GM18519 (cell line): ENCODE measurements around the gene MYH11.
"Not testable (repeated sequence)": the region's sequence is repeated elsewhere in the genome, so short reads cannot be mapped to it uniquely, and the experiment has no call there.

ENCODE experiments used
- ATAC-seq: cut with Tn5 transposase; IDR thresholded peaks from one replicate; pipeline ENCODE4 v1.9.1; 2021; ENCODE audit warnings: mild to moderate bottlenecking, moderate library complexity; ENCODE audit not compliant: unreplicated experiment, low FRiP score

MYH11 gene

DNA sequence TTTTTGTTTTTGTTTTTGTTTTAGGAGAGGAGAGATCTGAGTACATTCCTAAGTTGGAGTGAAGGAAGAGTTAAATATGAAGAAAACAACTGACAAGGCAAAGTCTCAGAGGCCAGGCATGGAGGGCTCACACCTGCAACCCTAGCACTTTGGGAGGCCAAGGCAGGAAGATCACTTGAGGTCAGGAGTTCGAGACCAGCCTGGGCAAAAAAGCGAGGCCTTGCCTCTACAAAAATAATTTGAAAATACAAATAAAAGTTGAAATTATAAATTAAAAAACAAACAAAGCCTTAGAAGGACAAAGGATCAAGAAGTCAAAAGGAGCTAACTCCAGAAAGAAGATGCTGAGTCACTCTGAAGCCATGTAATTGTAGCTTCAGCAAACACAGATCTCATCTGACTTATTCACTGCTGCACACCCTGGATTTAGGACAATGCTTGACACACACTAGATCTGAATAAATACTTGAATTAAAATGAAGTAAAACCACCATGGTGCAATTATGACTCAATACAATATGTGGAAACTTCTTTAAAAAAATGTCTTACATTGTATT, 22.5 kb upstream of the MYH11 start:
- no peak for ATAC-seq

DNA sequence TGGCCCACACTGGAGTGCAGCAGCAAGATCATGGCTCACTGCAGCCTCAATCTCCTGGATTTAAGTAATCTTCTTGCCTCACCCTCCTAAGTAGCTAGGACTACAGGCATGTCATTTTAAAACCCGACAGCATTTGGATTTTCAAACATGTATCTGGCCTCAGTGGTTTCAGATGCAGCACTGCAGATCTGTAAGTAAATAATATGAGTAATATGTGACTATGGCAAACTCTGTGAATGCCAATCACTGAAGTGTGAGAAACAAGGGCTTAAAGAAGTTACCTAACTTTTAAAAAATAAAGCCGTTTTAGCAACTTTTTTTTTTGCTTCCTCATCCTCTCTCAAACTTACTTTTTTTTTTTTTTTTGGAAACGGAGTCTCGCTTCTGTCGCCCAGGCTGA, 19.7 kb upstream of the MYH11 start:
- ATAC-seq: no peak

DNA sequence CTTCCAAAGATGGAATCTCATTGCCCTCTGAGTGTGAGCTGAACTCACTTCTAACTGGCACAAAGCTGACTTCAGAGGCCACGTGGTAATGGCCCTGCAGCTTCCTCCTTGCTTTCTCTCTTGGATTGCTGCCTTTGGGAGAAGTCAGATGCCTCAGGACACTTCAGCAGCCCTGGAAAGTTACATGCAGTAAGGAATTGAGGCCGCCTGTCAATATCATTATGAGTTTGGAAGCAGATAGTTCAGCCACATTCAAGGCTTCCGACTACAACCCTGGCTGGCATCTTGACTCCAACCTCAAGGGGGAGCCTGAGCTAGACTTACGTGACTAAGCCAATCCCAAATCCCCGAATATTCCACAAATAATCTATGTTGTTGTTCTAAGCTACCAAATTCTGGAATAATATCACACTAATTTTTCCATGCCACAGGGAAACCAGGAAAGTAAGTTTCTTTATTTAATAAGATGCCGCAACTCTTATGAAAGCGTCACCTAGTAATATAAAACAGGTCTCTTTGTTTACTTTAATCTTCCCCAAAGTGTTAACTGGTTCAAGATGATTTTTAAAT, 18.0 kb upstream of the MYH11 start:
- ATAC-seq: no peak

DNA sequence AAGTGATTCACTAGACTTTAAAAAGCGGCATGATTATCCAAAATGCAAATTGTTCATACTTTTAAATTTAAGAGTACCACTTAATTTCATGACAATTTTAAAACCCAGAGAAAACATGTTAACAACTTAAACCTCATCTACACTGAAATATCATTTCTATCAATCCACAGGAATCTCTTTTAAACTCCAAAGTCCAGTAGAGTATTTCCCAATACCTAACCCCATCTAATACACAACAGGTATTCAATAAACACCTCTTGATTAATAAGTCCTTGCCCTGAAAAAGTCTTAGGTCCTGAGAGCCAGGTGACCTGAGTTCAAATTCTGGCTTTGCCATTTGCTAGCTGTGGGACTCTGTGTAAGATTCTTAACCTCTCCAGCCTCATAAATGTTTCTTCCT, 16.9 kb upstream of the MYH11 start:
- ATAC-seq: no peak

DNA sequence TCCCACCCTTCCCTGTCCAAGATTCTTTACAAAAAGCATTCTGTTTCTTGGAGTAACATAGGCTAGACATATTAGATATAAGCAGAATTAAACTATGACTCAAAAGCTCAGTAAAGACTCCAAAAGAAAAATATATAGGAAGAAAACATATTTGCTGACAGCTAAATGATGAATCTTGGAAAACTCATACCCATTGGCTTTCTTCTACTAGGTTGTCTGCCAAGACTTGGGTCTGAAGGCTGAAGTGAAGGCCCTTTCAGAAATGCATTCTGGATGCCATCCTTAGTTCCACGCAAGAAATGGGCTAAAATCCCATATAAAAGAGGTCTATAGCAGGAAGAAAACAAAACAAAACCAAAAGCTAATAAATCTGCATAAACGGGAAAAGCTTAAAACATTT, 16.5 kb upstream of the MYH11 start:
- ATAC-seq: no peak

DNA sequence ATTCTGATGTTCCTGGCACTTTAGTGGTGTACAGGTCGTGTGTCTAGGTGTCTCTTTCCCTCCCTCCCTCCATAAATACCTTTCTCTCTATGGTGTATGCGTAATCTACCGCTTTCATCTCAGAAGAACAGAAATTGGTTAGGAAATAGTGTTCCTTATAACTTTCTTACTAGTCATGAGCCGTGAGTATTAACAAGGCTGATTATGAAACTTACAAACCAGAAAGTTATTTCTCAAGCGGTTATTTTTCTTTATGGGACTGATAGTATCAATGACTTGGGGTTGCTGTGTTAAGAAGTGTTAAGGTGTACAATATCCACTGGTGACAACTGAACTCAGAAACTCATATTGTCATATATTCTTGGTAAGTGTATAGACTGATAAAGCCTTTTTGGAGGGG, 13.2 kb upstream of the MYH11 start:
- no peak for ATAC-seq

DNA sequence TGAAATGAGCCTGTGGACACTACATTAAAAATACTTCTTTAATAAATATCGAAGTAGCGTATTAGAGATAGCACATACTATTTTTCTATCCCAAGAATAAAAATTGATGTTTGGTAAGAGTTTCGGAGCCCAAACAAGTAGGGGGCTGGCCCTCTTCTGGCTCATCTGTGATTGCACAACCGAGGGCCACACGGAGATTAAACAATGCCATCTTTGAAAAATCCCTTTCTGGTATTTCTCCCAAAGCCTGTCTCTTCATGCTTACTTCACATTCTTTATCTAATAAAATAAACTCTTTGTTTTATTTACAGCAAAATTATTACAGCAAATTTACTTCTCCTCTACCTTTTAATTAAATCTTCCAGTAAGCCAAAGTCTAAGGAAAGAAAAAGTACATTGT, 9.6 kb upstream of the MYH11 start:
- ATAC-seq: no peak

DNA sequence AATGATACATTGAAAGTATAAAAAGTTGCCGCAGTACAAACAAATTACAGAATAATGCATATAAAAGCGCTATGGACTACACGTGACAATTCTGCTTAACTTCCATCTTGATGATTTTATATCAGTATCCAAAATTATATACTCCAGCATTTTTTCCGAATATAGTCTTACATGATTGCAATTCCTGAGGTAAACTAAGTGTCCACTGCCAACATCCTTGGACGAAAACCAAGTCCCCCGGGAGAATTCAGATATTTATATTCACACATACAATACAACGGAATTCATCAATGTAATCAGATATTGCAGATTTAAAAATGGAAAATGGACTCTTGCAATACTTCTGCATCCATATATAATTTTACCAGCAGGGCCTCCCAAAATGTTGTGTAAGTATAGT, 8.9 kb upstream of the MYH11 start:
- no peak for ATAC-seq

DNA sequence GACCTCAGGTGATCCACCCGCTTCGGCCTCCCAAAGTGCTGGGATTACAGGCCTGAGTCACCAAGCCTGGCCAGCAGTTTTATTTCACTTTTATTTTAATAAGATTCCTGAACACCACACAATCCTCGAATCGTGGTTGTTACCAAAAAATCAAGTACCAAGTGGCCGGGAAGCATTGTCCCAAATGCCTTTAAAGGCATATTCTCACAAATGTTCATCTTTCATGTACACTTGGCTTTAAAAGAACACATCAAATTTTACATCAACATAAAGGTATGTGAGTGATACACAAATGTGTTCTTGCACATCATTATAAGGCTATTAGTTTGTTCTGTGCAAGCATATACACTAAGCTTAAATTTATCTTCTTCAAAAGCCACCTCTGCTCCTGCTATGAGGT, 8.1 kb upstream of the MYH11 start:
- no peak for ATAC-seq

DNA sequence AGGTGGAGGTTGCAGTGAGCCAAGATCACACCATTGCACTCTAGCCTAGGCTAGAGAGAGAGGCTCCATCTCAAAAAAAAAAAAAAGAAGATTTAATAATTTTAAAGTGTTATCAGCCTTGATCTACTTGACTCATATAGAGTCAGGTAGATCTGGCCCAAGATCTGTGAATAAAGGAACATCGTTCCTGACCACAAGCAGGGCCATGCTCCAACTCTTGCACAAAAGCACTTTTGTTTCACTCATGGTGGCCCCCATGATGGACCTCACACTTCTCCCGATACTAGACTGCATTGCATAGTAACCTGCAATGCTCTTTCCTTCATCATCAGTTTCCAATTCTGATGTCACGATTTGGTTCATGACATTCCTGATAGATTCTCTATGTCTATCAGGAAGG, 5.2 kb upstream of the MYH11 start:
- ATAC-seq: no peak

DNA sequence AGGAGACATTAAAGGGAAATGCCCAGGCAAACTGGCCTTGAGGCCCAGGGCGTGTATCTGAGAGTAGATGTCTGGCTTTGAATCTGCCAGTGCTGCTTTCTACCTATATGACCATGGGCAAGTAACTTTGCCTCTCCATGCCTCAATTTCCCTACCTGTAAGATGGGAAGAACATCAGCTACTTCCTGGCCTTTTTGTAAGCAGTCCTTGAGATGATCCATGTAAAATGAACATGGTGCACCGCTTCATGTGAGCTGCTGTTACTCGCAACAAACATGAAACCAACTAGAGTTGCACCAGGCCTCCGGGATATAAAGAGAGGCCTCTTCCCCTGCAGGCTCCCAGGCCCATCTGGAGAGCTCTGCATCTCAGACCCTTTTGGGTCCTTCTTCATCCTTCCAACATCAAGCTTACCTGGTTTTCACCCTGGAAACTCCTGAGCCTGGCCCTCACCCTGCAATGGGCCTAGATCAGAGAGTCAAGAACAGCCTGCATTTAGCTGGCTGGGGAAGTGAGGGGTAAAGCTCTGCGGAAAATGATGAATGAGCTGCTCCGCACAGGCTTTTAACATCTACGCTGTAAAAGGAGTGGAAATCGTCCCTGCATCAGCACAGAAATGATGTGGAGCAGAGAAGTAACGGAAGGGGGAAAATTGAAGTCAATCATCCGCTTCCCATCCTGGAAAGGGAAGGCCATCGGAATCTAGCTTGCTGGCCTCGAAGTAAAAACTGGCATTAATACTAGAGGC, 2.3 kb upstream of the MYH11 start:
- no peak for ATAC-seq

DNA sequence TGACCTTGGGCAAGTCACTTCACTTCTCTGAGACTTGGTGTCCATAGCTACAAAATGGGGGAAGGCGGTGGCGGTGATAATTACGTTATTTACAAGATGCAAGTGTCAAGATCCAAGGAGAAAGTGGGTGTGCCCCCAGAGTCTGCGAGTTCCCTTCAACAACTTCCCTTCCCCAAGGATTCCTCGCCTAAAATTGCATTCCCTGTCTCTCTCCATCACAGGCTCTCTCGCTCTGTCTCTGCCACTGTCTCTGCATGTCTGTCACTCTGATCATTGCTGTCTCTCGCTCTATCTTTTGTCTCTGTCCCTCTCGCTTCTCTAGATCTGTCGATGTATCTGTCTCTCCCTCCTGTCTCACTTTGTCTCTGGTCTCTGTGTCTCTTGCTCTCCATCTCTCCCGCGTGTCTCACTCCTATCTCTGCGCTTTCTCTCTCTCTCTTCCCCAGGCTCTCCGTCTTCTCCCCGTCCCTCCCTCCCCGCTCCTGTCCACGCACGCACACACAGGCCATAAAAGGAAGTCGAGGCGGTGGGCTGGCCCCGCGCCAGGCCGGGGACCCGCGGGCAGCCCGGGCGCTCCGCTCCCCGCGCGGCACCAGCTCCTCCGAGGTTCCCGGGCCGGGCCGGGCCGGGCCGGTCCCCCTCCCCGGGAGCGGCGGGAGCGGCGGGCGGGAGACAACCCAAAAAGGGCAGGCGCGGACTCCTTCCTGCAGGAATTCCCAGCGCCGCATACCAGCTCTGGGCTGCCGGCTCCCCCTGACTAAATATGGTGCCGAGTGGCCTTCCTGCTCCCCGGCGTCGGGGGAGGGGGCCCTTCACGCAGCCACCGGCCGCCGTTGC, 1.1 kb upstream of the MYH11 start:
- no peak for ATAC-seq

DNA sequence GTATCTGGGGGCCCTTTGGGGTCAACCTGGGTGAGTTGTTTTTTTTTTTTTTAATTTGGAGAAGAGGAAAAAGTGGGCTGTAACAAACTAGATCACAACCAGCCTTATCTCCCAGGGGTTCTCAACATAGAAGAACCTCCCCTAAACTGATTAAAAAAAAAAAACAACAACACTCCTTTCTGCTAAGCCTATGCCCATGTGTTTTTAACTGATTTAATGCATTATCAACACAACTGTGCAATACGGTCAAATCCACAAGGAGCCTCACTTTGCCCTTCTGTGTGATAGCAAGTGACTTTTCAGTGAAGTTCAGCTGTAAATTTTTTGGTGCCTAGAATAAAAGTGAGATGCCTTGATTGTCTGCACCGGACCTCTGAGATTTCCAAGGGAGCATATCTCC, 646 bp downstream of the MYH11 start:
- no peak for ATAC-seq

DNA sequence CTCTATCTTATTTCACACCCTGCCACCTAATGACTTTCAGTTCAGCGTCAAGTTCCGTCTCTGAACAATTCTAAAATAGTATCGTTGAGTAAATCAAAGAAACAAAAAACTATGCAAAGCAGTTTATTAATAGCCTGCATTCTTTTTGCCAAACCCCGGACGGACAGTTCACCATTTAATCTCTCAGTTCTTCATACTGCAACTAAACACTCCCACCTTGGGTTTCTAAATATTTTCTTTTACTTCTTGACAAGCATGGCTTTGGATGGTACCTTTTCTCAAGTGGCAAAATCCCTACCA, 1.2 kb downstream of the MYH11 start:
- ATAC-seq: peak; percentile 59

DNA sequence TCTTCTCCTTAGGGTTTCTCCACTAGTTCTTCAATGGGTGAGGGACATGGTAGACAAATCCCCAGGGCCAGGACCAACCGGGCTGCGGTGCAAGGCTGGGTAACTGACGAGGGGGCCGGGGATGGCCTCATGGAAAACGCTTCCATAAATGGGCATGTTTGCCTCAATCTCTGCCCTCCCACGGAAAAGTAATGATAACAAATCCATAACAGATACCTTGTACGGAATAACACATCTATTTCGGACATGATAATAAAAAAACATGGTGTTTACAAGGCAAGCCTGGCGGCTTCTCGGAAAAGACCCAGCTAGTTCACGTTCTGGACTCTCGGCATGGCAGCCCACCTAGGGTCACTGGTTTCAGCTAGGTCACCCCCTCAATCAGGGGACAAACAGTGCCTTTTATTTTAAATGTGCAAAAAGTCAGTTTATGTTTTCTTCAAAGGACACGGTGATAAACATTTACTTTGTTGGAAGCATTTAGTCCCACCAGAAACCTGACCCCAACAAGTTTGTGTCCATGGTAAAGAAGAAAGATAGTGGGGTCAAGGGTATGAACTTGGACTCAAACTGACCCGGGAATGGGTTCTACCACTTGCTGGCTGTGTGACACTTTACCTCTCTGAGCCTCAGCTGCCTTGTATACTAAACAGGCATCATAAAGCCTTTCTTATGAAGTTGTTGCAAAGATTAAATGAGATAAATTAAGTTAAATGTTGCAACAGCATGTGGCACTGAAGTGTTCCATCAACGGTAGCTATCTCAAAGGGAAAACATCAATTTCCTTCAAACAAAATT, 1.7 kb downstream of the MYH11 start:
- ATAC-seq: peak; percentile 18

DNA sequence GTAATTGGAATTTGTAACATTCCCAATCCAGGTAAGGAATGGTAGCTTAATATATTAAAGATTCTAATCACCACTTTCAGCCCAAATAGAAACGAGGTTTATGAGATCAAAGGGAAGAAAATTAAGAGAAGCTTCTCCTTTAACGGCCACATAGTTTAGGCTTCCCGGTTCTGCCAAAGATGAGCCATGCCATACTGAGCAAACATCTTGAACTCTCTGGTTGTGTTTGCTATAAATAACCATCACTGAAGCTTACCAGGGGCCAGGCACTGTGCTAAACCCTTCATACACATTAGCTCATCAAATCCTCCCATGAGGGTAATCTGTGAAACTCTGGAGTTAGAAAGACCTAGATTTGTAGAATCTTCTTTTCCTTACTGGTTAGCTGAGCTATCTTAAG, 2.8 kb downstream of the MYH11 start:
- no peak for ATAC-seq

DNA sequence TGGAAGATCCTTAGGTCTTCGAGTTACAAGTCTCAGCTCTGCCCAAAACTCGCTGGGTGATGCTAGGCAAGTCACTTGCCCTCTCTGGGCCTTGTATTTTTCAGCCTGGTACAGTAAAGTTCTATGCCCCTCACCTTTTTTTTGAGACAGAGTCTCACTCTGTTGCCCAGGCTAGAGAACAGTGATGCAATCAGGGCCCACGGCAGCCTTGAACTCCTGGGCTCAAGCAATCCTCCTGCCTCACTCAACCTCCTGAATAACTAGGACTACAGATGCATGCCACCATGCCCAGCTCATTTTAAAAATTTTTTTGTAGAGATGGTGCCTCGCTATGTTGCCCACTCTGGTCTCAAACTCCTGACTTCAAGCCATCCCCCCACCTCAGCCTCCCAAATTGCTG, 3.8 kb downstream of the MYH11 start:
- ATAC-seq: no peak

DNA sequence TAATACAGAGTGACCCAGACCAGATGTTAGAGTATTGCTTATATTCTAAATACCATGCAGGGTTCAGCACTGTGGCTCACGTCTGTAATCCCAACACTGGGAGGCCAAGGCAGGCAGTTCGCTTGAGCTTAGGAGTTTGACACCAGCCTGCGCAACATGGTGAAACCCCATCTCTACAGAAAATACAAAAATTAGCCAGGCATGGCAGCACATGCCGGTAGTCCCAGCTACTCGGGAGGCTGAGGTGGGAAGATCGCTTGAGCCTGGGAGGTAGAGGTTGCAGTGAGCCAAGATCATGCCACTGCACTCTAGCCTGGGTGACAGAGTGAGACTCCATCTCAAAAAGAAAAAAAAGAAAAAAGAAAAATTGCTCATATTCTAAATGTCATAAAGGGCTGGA, 6.3 kb downstream of the MYH11 start:
- ATAC-seq: not testable (repeated sequence)

DNA sequence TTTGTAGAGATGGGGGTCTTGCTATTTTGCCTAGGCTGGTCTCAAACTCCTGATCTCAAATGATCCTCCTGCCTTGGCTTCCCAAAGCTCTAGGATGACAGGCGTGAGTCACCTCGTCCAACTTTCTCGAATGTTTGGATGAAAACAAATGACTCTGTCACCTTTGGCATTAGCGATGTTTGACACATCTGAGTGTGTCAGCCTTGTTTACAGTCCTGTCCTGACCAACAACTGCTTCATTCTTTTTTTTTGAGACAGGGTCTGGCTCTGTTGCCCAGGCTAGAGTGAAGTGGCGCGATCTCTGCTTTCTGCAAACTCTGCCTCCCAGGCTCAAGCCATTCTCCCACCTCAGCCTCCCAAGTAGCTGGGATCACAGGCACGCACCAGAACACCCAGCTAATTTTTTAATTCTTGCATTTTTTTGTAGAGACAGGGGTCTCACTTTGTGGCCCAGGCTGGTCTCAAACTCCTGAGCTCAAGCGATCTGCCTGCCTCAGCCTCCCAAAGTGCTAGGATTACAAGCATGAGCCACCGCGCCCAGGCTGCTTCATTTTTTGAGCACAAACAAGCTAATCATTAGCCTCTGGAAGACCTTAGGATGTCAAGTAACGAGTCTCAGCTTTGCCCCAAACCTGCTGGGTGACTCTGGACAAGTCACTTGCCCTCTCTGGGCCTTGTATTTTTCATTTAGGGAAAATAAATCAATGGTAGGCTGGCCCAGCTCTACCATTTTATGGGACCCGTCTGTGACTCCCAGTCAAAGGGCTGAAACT, 7.4 kb downstream of the MYH11 start:
- no peak for ATAC-seq

DNA sequence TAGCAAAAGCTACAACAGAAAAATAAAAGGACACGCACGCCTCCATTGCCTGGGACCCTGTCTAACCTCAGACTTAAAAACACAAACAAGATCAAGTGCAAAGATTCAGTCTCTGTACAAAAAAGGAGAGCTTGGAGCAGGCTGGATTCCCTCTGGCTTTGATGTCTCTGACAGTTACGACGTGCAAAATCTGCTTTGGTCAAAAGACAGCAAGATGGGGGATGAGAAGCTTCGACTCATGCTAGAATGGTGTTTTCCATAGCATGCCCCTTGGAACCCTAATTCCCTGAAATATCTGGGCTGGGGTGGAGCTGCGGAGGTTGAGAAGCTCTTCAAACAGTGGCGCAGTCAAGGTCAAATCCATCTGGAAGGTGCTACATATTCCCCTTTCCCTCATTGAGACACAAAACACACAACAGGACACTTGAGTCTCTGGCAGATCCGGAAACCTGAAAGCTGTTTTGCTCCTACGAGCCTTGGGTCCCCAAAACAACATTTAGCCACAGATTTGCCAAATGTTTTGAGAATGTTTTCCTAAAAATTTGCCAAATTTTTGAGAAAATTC, 9.1 kb downstream of the MYH11 start:
- no peak for ATAC-seq
